K562 (cell line): ENCODE measurements around the gene GZMM. TPM values are rescaled to one million over a fixed set of nuclear protein-coding genes. Genes with fewer than 3 reads are reported as not detected.

Experiments
- ATAC-seq: fragments of 200-7000 bp; cut with Tn5 transposase; 3 replicates; pipeline ENCODE4 v1.9.1; 2020; ENCODE audit warnings: moderate library complexity
- BruUV-seq: library from RNA; stranded (reverse); fragments of 400-500 nt; replicated peaks from 2 replicates; lab custom pipeline; 2021; lab: Mats Ljungman, UMichigan
- CTCF ChIA-PET: fragments of 300-600 bp; formaldehyde crosslinking; extraction: SDS; loops from one replicate; lab custom pipeline; 2021; ENCODE audit warnings: low intra/inter-chr PET ratio; lab: Yijun Ruan, JAX
- POLR2A ChIA-PET: fragments of 300-600, 350-650 bp; sonication (Branson Sonifier 250); formaldehyde crosslinking; extraction: SDS; loops from one replicate; lab custom pipeline; 2021; ENCODE audit warnings: antibody characterized with exemption, inconsistent platforms; lab: Yijun Ruan, JAX
- DNase-seq, 4 experiments: peaks; one replicate each; pipeline versions ENCODE4 v3.0.0 to v3.0.0-alpha.2; 2011 to 2018; ENCODE audit warnings: low spot score in 3 of 4, mixed read lengths in 3 of 4; ENCODE audit errors: extremely low read depth in 1 of 4
- FAIRE-seq: peaks from 2 replicates; lab custom pipeline; 2011; peaks lifted over from hg19 to GRCh38; lab: Jason Lieb, UNC
- H2AFZ ChIP-seq: 2 replicates; pipeline ENCODE4 v1.6.0; 2011; ENCODE audit warnings: low read depth, low read length, control low read depth, inconsistent platforms
- H3K27ac ChIP-seq: fragments of 200-600 bp; 3 replicates; pipeline ENCODE4 v1.8.0; 2011; ENCODE audit warnings: low read depth, mild to moderate bottlenecking, control low read depth, inconsistent platforms, low read length, moderate library complexity, mixed read lengths; ENCODE audit errors: extremely low read depth
- H3K27me3 ChIP-seq, 2 experiments: fragments of 300-600 bp in 1 of 2; 2 replicates in 1 of 2; 3 replicates in 1 of 2; pipeline versions ENCODE4 v1.6.0 to v1.8.0; 2011; ENCODE audit warnings: inconsistent platforms in 2 of 2, low read length in 2 of 2, mild to moderate bottlenecking in 1 of 2, mixed read lengths in 1 of 2, moderate library complexity in 1 of 2; ENCODE audit not compliant: control insufficient read depth in 2 of 2, insufficient read depth in 2 of 2
- H3K36me3 ChIP-seq: fragments of 300-600 bp; 3 replicates; pipeline ENCODE4 v1.8.0; 2011; ENCODE audit warnings: mild to moderate bottlenecking, low read length, inconsistent platforms; ENCODE audit not compliant: control insufficient read depth, insufficient read depth
- H3K4me1 ChIP-seq, 2 experiments: fragments of 200-600 bp in 1 of 2; replicated peaks in 1 of 2; 2 replicates in 1 of 2; 3 replicates in 1 of 2; pipeline versions ENCODE4 v1.5.1 to v1.8.0; 2011; ENCODE audit warnings: inconsistent platforms in 2 of 2, low read length in 2 of 2, mild to moderate bottlenecking in 1 of 2, mixed read lengths in 1 of 2, moderate library complexity in 1 of 2; ENCODE audit not compliant: control insufficient read depth in 2 of 2, insufficient read depth in 2 of 2
- H3K4me2 ChIP-seq: 2 replicates; pipeline ENCODE4 v1.6.1; 2011; ENCODE audit warnings: low read length, control low read depth, inconsistent platforms, mixed read lengths; ENCODE audit not compliant: insufficient read depth
- H3K4me3 ChIP-seq: fragments of 200-600 bp; sonication (generic), shearing (Covaris generic); 2 replicates; pipeline ENCODE4 v1.5.1; 2016; ENCODE audit warnings: control low read depth, inconsistent platforms
- H3K79me2 ChIP-seq: fragments of 200-600 bp; 3 replicates; pipeline ENCODE4 v1.8.0; 2011; ENCODE audit warnings: low read length, inconsistent platforms; ENCODE audit not compliant: control insufficient read depth, insufficient read depth
- H3K9ac ChIP-seq, 2 experiments: 2 replicates each; pipeline versions ENCODE4 v1.6.0 to v1.6.1; 2011; ENCODE audit warnings: low read depth in 2 of 2, low read length in 2 of 2, control low read depth in 1 of 2, inconsistent platforms in 1 of 2, mild to moderate bottlenecking in 1 of 2, mixed read lengths in 1 of 2; ENCODE audit not compliant: insufficient read depth in 1 of 2
- H3K9me1 ChIP-seq: one replicate; pipeline ENCODE4 v1.6.0; 2011; ENCODE audit warnings: inconsistent platforms, mild to moderate bottlenecking, low read length, moderate library complexity; ENCODE audit not compliant: control insufficient read depth, insufficient read depth
- H3K9me3 ChIP-seq: replicated peaks from 2 replicates; pipeline ENCODE4 v1.5.1; 2011; ENCODE audit warnings: low read depth, low read length, inconsistent platforms; ENCODE audit not compliant: control insufficient read depth, insufficient read depth
- H4K20me1 ChIP-seq: replicated peaks from 2 replicates; pipeline ENCODE4 v1.6.1; 2011; ENCODE audit warnings: low read length, inconsistent platforms, mixed read lengths; ENCODE audit not compliant: control insufficient read depth, insufficient read depth
- BCOR ChIP-seq: fragments of 450-650 bp; IDR thresholded peaks from 2 replicates; pipeline ENCODE4 v1.6.1; 2016
- CHCHD3 ChIP-seq: fragments of 250-450 bp; sonication (Bioruptor Pico); IDR thresholded peaks from 2 replicates; pipeline ENCODE4 v2.1.2; 2022; ENCODE audit warnings: mild to moderate bottlenecking
- ELF1 ChIP-seq: fragments of 200-800 bp; sonication (Bioruptor generic); IDR thresholded peaks from 2 replicates; pipeline ENCODE4 v1.6.1; 2016; ENCODE audit warnings: missing genetic modification characterization, missing compliant biosample characterization
- KDM1A ChIP-seq, 2 experiments: fragments of 450-650 bp; IDR thresholded peaks; 2 replicates each; pipeline ENCODE4 v1.6.1; 2016; ENCODE audit warnings: mild to moderate bottlenecking in 2 of 2
- MTA1 ChIP-seq: fragments of 450-650 bp; IDR thresholded peaks from 2 replicates; pipeline ENCODE4 v1.6.1; 2017; ENCODE audit warnings: borderline replicate concordance
- NFXL1 ChIP-seq: fragments of 450-650 bp; formaldehyde crosslinking; IDR thresholded peaks from 2 replicates; pipeline ENCODE4 v1.4.0; 2021; ENCODE audit warnings: mild to moderate bottlenecking
- NFYB ChIP-seq: IDR thresholded peaks from 2 replicates; pipeline ENCODE4 v1.6.1; 2011; ENCODE audit warnings: mild to moderate bottlenecking, moderate library complexity; ENCODE audit not compliant: insufficient read length; ENCODE audit errors: extremely low read depth
- PHF20 ChIP-seq: fragments of 450-650 bp; IDR thresholded peaks from 2 replicates; pipeline ENCODE4 v1.6.1; 2018; ENCODE audit not compliant: partially characterized antibody
- TRIM28 ChIP-seq: fragments of 450-650 bp; IDR thresholded peaks from 2 replicates; pipeline ENCODE4 v1.6.1; 2017
- U2AF2 ChIP-seq: fragments of 200-400 bp; formaldehyde crosslinking; optimal IDR thresholded peaks from 2 replicates; pipeline ENCODE3; 2017; ENCODE audit warnings: low read depth, mild to moderate bottlenecking, low read length
- ZFP30 ChIP-seq: fragments of 250-450 bp; sonication (Bioruptor Pico); IDR thresholded peaks from 2 replicates; pipeline ENCODE4 v1.8.0; 2022; ENCODE audit warnings: moderate library complexity, mild to moderate bottlenecking, inconsistent platforms, borderline replicate concordance
- ZFP36 ChIP-seq: fragments of 150-350 bp; IDR thresholded peaks from 2 replicates; pipeline ENCODE4 v1.6.1; 2018; ENCODE audit warnings: low read length, low read depth; ENCODE audit not compliant: partially characterized antibody
- ZNF146 ChIP-seq: IDR thresholded peaks from one replicate; pipeline ENCODE4 v1.6.1; 2018; ENCODE audit warnings: missing compliant biosample characterization; ENCODE audit not compliant: unreplicated experiment
- WGBS: fragments of 100-300 bp; shearing (Covaris generic); methylation state at CpG from one replicate; pipeline ENCODE4 v1.1.6; 2016; ENCODE audit warnings: low coverage, mixed read lengths; ENCODE audit not compliant: insufficient coverage; ENCODE audit errors: missing lambda C conversion rate; 5-methylcytosine and 5-hydroxymethylcytosine counted together
- in situ Hi-C: fragments of 300-500 bp; cut with MboI; formaldehyde crosslinking; loops from 4 replicates; pipeline ENCODE4 v1.15.0; 2018; ENCODE audit warnings: inconsistent platforms, mixed read lengths
- intact Hi-C: fragments of 100-400 bp; cut with micrococcal nuclease; formaldehyde crosslinking; loops from 2 replicates; pipeline ENCODE4 v1.14.2; 2022
- polyA plus RNA-seq, 8 experiments: library from polyadenylated mRNA; depleted of rRNA in 4 of 8; stranded (reverse) in 5 of 8; unstranded in 3 of 8; fragments of >200 nt; fragmentation: Nextera tagmentation in 2 of 8; fragmentation: Illumina TruSeq in 1 of 8; extraction: Ambion mirVana in 2 of 8; extraction: Trizol in 1 of 8; gene quantifications; 2 replicates each; pipeline versions ENCODE4 v1.2.1 to v1.2.3, GENCODE V29; 2011 to 2014; ENCODE audit warnings: inconsistent platforms in 1 of 8, missing spikeins in 1 of 8
- total RNA-seq, 7 experiments: library from RNA; depleted of rRNA in 6 of 7; stranded (reverse); fragments of >200 nt in 6 of 7; fragmentation: Illumina TruSeq in 2 of 7; extraction: Trizol in 2 of 7; gene quantifications; 2 replicates each; pipeline versions ENCODE4 v1.2.1 to v1.2.3, GENCODE V29; 2011 to 2021; ENCODE audit warnings: low replicate concordance in 1 of 7
- TF ChIP-seq, protein P1 (sequence below): fragments of 200-600 bp; sonication (generic); IDR thresholded peaks from one replicate; pipeline ENCODE4 v1.6.1; 2012; ENCODE audit warnings: mild to moderate bottlenecking, low read depth, low read length, inconsistent platforms

GZMM gene
- total and polyA plus RNA-seq, 9 of the 15 experiments (the other 6 are each of a cell fraction or from before 2014, with no cell fraction given), result 0.08 to 2.6 (median 0.70) TPM; not detected in 2

- Histone ChIP-seq H3K4me2 (no peak overlapping the region), H2AFZ (no peak overlapping the region), H4K20me1 (no peaks in the 10 kb centered on the region), H3K36me3 (no peaks in the 10 kb centered on the region), H3K27me3 (no peaks in the 10 kb centered on the region), H3K9me1 (no peaks in the 10 kb centered on the region), H3K4me3 (no peak overlapping the region), H3K4me1 (peaks cover 0 to 40% of the 10 kb centered on the region in 2 experiments; a peak in 3 of 5 replicates), H3K9me3 (no peaks in the 10 kb centered on the region), H3K79me2 (no peaks in the 10 kb centered on the region), H3K27ac (no peak overlapping the region), H3K9ac (no peak overlapping the region)
- no peak for FAIRE-seq
- no peak for ATAC-seq
- in situ Hi-C loops, result no loop called here
- POLR2A ChIA-PET, result no interaction called here
- DNase-seq, result no peak
- BruUV-seq, result no TSS peak
- WGBS, result 43% methylated on average over 28 of the region's 31 CpGs
- CTCF ChIA-PET, result no interaction called here
- intact Hi-C loops, result no loop called here
- TF ChIP-seq, protein P1, sequence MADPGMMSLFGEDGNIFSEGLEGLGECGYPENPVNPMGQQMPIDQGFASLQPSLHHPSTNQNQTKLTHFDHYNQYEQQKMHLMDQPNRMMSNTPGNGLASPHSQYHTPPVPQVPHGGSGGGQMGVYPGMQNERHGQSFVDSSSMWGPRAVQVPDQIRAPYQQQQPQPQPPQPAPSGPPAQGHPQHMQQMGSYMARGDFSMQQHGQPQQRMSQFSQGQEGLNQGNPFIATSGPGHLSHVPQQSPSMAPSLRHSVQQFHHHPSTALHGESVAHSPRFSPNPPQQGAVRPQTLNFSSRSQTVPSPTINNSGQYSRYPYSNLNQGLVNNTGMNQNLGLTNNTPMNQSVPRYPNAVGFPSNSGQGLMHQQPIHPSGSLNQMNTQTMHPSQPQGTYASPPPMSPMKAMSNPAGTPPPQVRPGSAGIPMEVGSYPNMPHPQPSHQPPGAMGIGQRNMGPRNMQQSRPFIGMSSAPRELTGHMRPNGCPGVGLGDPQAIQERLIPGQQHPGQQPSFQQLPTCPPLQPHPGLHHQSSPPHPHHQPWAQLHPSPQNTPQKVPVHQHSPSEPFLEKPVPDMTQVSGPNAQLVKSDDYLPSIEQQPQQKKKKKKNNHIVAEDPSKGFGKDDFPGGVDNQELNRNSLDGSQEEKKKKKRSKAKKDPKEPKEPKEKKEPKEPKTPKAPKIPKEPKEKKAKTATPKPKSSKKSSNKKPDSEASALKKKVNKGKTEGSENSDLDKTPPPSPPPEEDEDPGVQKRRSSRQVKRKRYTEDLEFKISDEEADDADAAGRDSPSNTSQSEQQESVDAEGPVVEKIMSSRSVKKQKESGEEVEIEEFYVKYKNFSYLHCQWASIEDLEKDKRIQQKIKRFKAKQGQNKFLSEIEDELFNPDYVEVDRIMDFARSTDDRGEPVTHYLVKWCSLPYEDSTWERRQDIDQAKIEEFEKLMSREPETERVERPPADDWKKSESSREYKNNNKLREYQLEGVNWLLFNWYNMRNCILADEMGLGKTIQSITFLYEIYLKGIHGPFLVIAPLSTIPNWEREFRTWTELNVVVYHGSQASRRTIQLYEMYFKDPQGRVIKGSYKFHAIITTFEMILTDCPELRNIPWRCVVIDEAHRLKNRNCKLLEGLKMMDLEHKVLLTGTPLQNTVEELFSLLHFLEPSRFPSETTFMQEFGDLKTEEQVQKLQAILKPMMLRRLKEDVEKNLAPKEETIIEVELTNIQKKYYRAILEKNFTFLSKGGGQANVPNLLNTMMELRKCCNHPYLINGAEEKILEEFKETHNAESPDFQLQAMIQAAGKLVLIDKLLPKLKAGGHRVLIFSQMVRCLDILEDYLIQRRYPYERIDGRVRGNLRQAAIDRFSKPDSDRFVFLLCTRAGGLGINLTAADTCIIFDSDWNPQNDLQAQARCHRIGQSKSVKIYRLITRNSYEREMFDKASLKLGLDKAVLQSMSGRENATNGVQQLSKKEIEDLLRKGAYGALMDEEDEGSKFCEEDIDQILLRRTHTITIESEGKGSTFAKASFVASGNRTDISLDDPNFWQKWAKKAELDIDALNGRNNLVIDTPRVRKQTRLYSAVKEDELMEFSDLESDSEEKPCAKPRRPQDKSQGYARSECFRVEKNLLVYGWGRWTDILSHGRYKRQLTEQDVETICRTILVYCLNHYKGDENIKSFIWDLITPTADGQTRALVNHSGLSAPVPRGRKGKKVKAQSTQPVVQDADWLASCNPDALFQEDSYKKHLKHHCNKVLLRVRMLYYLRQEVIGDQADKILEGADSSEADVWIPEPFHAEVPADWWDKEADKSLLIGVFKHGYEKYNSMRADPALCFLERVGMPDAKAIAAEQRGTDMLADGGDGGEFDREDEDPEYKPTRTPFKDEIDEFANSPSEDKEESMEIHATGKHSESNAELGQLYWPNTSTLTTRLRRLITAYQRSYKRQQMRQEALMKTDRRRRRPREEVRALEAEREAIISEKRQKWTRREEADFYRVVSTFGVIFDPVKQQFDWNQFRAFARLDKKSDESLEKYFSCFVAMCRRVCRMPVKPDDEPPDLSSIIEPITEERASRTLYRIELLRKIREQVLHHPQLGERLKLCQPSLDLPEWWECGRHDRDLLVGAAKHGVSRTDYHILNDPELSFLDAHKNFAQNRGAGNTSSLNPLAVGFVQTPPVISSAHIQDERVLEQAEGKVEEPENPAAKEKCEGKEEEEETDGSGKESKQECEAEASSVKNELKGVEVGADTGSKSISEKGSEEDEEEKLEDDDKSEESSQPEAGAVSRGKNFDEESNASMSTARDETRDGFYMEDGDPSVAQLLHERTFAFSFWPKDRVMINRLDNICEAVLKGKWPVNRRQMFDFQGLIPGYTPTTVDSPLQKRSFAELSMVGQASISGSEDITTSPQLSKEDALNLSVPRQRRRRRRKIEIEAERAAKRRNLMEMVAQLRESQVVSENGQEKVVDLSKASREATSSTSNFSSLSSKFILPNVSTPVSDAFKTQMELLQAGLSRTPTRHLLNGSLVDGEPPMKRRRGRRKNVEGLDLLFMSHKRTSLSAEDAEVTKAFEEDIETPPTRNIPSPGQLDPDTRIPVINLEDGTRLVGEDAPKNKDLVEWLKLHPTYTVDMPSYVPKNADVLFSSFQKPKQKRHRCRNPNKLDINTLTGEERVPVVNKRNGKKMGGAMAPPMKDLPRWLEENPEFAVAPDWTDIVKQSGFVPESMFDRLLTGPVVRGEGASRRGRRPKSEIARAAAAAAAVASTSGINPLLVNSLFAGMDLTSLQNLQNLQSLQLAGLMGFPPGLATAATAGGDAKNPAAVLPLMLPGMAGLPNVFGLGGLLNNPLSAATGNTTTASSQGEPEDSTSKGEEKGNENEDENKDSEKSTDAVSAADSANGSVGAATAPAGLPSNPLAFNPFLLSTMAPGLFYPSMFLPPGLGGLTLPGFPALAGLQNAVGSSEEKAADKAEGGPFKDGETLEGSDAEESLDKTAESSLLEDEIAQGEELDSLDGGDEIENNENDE, result no peak
- TF ChIP-seq KDM1A (IDR thresholded peaks at IDR 0.05) (peak; percentile 29 to 92; a peak in 2 of 4 replicates), ELF1 (no peak), ZNF146 (no peak), BCOR (peak; percentile 79), PHF20 (peak; percentile 29), ZFP36 (peak; percentile 44), MTA1 (no peak), U2AF2 (no peak), NFXL1 (no peak), CHCHD3 (CRISPR knock-in tag) (no peak), ZFP30 (CRISPR knock-in tag) (no peak), NFYB (no peak), TRIM28 (no peak)
Measured at GRCh38 chr19:498977-499623, 44.8 kb upstream of the GZMM start.
